Dedifferentiated amniotic fluid mesenchymal stem cell (primary cell): Measurements from ENCODE around the gene ADGRB3.

Experiments
- DNase-seq: peaks from one replicate; pipeline ENCODE4 v3.0.0-alpha.2; 2016; ENCODE audit errors: extremely low spot score

ADGRB3 gene

GRCh38 chr6:68634726-68635411 lies at the start of gene ADGRB3:
Gene ADGRB3, plus strand, starts transcription at chr6:68635282. Its CDS starts 3,394 bp downstream, at chr6:68638676.
- peak; percentile 34 for DNase-seq

GRCh38 chr6:68593558-68593957 lies 41.5 kb upstream of the ADGRB3 start:
- no peak for DNase-seq

DNA sequence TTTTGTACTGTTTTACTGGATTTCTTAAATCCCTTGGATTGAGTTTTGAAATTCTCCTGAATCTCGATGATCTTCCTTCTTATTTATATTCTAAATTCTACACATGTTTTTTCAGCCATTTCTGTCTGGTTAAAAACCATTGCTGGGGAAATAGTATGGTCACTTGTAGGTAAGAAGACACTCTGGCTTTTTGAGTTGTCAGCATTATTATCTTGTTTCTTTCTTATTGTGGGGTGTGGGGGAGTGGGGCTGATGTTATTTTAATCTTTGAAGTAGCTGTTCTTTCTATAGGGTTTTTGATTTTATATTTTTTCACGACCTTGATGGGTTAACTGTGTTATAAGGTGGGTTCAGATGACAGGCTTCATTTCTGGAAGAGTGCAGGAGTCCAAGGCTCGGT lies 37.4 kb upstream of the ADGRB3 start:
- DNase-seq: no peak

GRCh38 chr6:68615938-68616337 lies 19.1 kb upstream of the ADGRB3 start:
- DNase-seq: no peak

- no peak for DNase-seq
Observed at GRCh38 chr6:68625998-68626397, 9.1 kb upstream of the ADGRB3 start.

GRCh38 chr6:68628161-68628560 lies 6.9 kb upstream of the ADGRB3 start:
- DNase-seq: no peak

GRCh38 chr6:68632734-68633133 lies 2.3 kb upstream of the ADGRB3 start:
- no peak for DNase-seq

GRCh38 chr6:68633281-68633971 lies 1.7 kb upstream of the ADGRB3 start:
- no peak for DNase-seq

- no peak for DNase-seq
Observed at GRCh38 chr6:68633972-68634725, 933 bp upstream of the ADGRB3 start.

- no peak for DNase-seq
Observed at GRCh38 chr6:68635412-68635705, 277 bp downstream of the ADGRB3 start.

- no peak for DNase-seq
Observed at GRCh38 chr6:68635706-68636513, 828 bp downstream of the ADGRB3 start.

DNA sequence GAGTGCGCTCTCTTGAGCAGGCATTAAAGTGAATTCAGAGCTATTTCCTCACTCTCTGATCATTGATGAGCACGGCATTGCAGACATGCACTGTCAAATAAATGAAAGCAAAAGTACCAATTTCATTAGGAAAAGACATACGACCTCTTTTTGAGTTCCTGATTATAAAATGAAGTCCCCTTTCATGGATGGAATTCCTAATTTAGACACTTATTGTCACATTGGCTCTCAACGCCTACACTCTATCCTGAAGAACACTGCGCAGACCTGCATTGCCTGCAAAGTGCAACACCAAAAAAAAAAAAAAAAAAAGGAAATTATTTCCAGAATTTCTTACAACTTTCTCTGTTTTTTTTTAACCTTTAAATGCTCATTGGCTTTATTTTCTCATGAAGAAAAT lies 1.6 kb downstream of the ADGRB3 start:
- no peak for DNase-seq

DNA sequence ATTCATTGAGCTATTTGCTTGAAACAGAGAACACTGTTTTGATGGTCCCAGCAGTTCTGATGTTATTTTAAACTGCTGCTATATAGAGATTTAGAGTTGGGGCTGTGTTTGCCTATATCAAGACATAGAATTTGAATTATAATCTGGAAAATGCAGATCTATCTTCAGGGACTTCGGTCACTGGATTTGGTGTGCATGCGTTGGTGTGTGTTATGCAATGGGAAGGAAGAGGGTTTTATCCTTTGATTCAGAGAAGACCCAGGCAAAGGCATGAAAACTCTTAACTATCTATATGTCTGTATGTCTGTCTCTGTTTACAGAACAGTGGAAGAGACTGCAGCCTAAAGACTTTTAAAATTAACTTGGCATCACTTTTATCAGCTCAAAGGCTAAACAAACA lies 2.0 kb downstream of the ADGRB3 start:
- no peak for DNase-seq

DNA sequence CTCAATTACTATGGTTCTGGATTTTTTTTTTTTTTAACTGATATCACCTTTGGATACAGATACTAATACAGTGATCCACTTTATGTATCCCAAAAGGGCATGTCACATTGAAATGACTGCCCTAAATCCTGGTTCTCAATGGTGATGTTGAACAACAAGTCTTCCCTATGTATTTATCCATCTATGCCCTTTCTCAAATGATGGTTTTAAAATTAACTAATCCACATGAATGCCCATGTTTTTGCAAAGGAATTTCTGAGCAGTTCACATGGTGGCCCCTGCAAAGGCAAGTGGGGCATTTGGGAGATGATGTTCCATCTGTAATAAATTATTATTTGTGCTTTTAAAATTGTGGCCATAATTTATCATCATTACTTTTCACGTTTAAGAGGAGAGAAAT lies 2.7 kb downstream of the ADGRB3 start:
- no peak for DNase-seq

GRCh38 chr6:68638230-68638900 lies 3.3 kb downstream of the ADGRB3 start:
- DNase-seq: peak; percentile 40

GRCh38 chr6:68639211-68639610 lies 4.1 kb downstream of the ADGRB3 start:
- DNase-seq: no peak

- no peak for DNase-seq
Observed at GRCh38 chr6:68639826-68640490, 4.9 kb downstream of the ADGRB3 start.

DNA sequence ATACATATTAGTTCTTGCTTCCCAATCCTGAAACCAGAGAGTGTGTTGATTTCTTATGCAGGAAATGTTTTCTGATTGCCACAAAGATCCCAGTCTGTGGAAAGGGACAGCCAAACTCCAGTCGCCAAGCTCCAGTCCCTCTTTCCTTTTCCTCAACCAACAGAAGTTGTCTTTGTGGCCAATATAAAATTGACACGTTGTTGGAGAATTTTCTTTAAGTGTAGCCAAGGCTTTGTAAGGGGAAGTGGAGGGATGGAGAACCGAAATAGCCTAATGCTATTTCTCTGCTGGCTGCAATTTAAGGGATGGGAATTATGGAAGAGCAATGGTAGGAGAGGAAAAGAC lies 5.4 kb downstream of the ADGRB3 start:
- DNase-seq: no peak

- no peak for DNase-seq
Observed at GRCh38 chr6:68641172-68641571, 6.1 kb downstream of the ADGRB3 start.

DNA sequence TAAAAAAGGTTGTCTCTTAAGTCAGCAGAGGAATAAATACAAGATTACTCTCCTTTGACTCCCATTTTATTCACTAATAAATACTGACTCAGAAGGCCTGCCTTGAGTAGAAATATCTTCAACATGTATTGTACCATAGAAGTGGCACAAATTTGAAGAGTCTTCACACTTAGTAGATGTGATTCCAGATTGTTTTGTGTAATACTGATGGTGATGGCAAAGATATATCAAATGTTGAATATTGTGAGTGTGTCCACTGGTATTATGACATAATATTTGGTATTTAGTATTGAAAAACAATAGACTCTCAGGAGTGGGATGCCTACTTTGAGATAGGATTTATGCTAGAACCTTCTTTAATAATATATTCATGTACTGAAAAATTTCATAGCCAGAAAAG lies 7.0 kb downstream of the ADGRB3 start:
- no peak for DNase-seq

- no peak for DNase-seq
Observed at GRCh38 chr6:68642977-68643376, 7.9 kb downstream of the ADGRB3 start.
